Activated CD8-positive, alpha-beta memory T cell treated with anti-CD3 and anti-CD28 coated beads, Interleukin-2, amount 50 U/mL, for 1 hour (primary cell): ENCODE data around the gene MSLN.

Source experiments
- DNase-seq: peaks from one replicate; pipeline ENCODE4 v3.0.0-alpha.2; 2020; ENCODE audit errors: extremely low read depth

MSLN gene

DNA sequence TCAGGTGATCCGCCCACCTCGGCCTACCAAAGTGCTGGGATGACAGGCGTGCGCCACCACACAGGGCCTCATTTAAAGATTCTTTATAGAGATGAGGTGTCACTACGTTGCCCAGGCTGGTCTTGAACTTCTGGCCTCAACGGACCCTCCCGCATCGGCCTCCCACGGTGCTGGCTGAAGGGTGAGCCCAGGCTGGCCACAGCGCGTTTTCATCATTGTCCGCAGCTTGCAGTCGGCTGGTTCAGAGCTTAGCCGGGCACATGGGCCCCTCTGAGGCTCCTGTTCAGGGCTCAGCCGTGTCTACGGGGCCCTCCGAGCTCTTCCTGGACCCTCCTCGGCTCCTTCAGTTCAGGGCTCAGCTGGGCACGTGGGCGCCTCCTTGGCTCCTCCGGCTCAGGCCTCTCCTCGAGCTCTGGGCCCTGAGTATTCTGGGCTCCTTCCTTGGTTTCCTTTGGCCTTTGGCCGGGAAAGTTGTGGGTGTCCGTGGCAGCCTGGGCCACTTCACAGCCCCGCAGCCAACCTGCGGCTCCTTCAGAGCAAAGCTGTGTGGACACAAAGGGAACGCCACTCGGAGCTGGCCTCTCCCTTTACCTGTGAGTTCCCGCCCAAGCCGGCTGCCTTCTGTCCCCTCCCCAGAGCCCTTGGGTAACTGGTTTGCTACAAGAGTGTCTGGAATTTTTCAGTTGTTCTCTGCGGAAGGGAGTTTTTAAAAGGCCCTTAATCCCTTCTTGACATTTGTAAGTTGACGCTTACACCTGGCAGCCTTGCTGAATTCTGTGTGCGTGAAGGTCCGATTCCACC lies 1.2 kb upstream of the MSLN start:
- no peak for DNase-seq

DNA sequence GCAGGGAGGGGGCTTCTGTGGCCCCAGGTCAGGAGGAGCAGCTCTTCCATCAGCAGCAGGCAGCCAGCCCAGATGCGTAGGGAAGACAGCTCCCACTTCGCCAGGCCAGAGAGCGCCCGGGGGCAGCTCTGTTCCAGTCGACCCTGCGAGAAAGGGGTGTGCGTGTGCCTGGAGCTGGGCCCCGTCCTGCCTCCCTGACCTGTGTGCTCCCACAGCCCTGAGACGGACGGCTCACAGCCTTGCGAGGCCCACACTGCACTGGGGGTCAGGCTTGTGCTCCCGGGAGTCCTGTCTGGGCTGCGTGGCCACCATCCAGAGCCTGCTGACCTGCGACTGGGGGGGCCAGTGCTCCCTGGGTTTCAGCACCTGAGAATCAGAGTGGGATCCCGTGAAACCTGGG lies 469 bp upstream of the MSLN start:
- no peak for DNase-seq

DNA sequence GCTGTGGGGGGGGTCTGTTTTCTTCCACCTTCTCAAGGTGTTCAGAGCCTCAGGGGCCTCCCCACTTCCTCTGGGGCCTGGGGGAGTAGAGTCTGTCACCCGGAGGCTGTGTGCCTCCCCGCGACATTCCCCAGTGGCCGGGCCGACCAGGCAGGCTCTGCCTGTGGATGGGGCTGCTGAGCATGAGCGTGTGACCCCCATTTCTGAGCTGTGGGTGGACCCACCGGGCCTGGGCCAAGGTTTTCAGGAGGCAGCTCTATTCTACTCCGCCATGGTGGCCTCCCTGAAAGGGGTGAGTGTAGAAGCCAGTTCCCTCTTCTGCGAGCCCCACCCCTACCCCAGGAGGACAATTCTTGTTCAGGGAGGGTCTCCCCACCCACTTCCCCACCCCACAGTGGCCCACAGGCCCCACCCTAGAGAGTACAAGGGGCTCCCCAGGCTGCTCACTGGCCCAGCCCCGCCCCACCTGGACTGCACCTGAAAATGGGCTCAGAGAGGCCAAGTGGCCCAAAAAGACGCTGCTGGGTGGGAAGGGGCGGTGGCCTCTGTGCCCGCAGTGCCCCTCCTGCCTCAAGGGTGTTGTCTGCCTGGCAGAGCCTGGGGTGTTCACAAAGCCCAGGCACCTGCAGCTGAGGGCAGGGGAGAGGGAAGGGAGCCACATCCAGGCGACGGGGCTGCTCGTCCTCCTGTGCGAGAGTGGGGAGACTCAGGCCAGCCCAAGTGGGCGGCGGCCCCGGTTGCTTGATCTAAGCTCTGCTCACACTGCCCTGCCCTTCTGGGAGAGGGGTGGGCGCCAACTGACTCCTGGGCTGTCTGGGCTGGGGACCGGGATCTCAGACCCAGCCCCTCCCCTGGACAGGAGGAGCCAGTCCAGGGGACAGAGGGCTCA lies 1.3 kb downstream of the MSLN start:
- no peak for DNase-seq

DNA sequence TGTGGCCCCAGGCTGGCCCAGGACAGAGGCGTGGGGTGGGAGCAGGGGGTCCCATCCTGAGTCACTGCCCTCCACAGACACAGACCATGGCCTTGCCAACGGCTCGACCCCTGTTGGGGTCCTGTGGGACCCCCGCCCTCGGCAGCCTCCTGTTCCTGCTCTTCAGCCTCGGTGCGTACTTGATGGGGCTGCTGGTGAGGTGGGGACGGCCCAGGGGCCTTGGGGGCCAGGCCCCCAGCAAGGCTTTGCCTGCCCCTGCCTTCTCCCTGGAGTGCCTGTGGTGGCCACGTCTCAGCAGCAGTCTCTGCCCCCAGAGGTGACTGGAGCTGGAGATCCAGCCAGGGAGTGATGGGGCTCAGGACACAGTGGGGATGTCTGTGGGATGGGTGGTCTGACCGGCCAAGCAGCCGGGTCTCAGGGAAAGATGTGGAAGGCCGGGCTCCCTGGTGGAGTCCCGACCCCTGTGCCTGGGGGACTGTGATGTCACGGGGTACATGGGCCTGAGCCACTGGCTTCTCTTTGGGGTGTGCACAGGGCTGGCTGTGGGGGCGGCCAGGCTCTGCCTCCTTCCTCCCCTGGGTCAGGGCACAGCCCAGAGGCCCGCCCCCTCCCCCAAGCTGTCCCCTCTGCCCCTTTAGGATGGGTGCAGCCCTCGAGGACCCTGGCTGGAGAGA lies 2.2 kb downstream of the MSLN start:
- no peak for DNase-seq

DNA sequence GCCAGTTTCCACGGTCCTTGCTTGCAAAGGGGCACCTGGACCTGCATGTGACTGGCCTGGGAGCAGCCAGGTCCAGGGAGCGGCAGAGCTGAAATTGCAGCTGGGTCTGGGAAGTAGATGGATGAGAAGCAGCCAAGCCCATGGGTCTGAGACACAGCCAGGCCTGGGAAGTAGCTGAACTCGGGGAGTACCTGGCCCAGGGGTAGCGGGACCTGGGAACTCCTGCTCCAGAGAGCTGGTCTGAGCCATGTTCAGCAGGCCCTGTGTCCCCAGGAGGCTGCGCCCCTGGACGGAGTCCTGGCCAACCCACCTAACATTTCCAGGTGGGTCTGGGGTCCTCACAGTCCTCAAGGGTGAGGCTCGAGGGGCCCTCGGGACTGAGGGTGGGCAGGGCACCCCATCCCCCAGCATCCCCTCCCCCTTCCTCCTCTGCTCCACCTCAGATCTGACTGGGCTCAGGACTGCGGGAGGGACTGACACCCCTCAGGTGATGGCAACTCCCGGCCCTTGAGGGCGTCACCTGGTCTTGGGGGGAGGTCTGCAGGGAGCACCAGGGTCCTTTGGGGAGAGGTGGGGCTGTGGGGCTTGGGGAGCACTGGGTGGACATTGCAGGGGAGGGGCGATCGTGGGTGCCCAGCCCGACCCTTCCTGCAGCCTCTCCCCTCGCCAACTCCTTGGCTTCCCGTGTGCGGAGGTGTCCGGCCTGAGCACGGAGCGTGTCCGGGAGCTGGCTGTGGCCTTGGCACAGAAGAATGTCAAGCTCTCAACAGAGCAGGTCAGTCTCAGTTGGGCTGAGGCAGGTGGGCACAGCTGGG lies 3.0 kb downstream of the MSLN start:
- DNase-seq, result no peak

DNA sequence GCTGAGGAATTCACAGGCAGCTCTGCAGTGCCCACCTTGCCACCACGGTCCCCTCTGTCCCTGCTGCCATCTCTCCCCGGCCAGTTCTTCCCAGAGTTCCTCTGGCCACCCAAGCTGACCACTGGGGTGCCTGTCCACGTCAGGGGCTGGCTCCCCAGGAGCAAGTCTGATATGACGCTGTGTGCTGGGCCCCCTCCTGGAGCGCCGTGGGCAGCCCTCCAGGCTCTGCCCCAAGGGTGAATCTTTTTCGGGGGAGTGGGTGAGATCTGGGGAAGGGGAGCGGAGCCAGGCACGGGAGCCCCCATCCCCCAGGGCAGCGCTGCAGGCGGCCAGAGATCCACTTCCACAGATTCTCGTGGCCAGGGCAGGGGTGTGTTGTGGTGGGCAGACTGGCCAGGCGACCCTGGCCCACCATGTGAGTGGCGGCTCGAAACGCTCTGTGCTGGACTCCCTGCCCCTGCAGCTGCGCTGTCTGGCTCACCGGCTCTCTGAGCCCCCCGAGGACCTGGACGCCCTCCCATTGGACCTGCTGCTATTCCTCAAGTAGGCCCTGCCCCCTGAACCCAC lies 3.7 kb downstream of the MSLN start:
- DNase-seq, result no peak

DNA sequence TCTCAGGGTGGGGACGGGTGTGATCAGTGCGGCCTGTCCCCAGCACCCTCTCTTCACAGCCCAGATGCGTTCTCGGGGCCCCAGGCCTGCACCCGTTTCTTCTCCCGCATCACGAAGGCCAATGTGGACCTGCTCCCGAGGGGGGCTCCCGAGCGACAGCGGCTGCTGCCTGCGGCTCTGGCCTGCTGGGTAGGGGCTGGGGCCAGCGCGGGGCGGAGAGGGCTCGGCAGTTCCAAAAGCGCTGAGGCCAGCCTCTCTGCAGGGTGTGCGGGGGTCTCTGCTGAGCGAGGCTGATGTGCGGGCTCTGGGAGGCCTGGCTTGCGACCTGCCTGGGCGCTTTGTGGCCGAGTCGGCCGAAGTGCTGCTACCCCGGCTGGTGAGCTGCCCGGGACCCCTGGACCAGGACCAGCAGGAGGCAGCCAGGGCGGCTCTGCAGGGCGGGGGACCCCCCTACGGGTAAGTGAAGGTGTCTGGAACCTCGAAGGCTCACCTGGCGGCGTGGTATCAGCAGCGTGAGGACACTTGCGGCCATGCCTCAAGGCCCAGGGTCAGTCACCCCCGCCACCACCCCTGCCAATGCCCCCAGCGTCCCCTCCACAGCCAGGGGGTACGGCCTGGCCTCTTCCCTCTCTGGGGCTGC lies 4.4 kb downstream of the MSLN start:
- no peak for DNase-seq

DNA sequence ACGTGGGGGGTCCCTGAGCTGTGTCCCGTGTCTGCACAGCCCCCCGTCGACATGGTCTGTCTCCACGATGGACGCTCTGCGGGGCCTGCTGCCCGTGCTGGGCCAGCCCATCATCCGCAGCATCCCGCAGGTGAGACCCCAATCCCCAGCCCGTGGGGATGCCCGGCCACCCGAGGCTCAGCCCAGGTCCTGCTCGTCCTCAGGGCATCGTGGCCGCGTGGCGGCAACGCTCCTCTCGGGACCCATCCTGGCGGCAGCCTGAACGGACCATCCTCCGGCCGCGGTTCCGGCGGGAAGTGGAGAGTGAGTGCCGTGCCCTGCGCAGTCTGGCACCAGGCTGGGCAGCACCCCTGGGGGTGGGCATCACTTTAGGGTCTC lies 4.9 kb downstream of the MSLN start:
- DNase-seq, result no peak

DNA sequence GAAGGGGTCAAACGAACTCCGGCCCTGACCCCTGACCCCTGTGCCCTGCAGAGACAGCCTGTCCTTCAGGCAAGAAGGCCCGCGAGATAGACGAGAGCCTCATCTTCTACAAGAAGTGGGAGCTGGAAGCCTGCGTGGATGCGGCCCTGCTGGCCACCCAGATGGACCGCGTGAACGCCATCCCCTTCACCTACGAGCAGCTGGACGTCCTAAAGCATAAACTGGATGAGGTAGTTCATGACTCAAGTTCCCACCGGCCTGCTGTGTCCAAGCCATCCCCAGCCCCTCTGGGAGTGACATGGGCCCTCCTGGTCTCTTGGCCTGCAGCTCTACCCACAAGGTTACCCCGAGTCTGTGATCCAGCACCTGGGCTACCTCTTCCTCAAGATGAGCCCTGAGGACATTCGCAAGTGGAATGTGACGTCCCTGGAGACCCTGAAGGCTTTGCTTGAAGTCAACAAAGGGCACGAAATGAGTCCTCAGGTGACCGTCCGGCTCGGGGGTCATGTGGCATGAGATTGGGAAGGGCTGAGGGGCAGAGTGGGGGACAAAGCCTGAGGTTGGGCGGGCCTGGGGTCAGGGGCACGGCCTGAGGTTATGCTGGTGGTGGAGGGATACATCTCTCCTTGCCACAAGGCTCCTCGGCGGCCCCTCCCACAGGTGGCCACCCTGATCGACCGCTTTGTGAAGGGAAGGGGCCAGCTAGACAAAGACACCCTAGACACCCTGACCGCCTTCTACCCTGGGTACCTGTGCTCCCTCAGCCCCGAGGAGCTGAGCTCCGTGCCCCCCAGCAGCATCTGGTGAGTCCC lies 5.7 kb downstream of the MSLN start:
- DNase-seq, result no peak

DNA sequence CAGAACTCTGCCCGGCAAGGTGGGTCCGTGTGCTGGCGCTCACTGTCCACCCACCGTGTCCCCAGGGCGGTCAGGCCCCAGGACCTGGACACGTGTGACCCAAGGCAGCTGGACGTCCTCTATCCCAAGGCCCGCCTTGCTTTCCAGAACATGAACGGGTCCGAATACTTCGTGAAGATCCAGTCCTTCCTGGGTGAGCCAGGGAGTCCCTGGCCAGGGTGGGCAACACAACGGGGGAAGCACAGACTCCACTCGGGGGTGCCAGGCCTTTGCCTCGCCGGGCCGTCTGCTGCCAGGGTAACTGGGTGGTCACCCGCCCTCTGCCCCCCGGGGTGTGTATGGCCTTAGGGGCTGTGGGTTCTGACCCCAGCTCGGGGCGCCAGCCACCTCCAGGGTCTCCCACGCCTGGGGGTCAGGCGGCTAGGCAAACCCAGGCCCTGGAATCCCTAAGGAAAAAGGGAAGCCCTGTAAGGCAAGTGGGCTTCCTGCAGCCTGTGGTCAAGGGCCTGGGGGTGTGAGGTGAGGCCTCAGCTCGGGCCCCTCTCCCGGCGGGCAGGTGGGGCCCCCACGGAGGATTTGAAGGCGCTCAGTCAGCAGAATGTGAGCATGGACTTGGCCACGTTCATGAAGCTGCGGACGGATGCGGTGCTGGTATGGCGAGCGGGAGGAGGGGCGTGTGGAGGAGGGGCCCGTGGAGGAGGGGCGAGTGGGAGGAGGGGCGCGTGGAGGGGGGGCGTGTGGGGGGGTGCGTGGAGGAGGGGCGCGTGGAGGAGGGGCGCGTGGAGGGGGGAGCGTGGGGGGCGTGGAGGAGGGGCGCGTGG lies 6.5 kb downstream of the MSLN start:
- no peak for DNase-seq

DNA sequence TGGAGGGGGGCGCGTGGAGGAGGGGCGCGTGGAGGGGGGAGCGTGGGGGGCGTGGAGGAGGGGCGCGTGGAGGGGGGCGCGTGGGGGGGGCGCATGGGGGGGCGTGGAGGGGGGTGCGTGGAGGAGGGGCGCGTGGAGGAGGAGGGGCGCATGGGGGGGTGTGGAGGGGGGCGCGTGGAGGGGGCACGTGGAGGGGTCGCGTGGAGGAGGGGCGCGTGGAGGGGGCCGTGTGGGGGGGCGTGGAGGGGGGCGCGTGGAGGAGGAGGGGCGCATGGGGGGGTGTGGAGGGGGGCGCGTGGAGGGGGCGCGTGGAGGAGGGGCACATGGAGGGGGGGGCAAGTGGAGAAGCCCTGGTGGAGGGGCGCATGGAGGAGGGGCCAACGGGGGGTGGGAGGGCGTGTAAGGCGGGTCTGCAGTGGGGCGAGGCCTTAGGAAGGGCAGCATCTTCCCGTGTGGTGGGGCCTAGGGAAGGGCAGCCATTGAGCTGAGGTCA lies 7.3 kb downstream of the MSLN start:
- no peak for DNase-seq

DNA sequence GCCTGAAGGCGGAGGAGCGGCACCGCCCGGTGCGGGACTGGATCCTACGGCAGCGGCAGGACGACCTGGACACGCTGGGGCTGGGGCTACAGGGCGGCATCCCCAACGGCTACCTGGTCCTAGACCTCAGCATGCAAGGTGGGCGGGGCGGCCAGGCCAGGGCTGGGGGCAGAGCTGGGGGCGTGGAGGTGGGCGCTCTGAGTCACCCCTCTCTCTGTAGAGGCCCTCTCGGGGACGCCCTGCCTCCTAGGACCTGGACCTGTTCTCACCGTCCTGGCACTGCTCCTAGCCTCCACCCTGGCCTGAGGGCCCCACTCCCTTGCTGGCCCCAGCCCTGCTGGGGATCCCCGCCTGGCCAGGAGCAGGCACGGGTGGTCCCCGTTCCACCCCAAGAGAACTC lies 7.9 kb downstream of the MSLN start:
- DNase-seq, result no peak

DNA sequence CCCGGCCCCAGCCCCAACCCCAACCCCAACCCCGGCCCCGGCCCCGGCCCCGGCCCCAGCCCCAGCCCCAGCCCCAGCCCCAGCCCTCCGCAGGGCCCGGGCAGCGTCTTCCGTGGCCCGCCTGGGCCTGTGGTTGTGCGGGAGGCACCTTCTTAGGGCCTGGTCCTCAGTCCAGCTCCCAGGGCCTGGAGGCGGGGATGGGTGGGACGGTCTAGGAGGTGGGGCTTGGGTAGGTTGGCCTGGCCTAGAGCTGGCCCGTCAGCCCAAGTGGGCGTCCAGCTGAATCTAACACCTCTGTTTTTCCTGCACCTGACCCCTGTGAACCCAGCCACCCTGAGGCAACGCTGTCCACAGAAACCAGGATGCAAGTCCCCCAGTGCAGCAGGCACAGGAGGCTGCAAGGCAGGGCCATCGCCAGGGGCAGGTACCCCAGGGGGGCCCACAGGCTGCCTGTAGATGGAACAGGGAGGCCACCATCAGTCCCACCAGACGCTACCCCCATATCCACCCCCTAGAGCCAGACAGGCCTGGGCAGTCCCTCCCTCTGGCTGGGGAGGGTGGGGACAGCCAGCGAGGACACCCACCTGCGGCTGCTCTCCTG lies 8.8 kb downstream of the MSLN start:
- no peak for DNase-seq

DNA sequence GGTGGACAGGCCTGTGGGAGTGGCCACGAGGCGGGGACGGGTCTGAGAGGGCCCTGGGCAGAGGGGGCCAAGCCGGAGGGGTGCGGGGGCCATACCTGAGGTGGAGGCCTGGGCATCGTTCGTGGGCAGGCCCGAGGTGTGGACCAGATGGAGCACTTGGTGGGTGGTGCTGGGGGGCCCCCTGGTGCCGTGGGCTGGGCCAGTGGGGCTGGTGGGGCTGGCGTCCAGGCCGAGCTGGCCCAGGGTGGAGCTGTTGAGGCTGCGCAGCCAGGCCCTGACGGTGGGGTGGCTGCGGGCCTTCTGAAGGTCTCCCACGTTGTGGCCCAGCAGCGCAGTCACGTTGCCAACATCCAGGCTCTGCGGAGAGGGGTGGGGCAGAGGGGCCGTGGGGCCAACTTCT lies 9.4 kb downstream of the MSLN start:
- DNase-seq, result no peak

DNA sequence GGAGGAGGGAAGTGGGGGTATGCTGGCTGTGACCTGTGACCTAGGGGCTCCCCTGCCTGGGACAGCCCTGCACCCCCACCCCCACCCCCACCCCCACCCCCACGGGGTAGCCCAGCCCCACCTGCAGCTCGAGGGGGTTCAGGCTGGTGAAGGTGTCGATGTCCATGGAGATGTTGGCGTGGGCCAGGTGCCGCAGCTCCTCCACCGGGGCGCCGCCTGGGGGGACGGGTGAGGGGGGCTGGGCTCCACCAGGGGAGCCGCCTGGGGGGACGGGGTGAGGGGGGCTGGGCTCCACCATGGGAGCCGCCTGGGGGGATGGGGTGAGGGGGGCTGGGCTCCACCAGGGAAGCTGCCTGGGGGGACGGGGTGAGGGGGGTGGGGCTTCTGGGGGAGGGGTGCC lies 9.9 kb downstream of the MSLN start:
- DNase-seq, result no peak

DNA sequence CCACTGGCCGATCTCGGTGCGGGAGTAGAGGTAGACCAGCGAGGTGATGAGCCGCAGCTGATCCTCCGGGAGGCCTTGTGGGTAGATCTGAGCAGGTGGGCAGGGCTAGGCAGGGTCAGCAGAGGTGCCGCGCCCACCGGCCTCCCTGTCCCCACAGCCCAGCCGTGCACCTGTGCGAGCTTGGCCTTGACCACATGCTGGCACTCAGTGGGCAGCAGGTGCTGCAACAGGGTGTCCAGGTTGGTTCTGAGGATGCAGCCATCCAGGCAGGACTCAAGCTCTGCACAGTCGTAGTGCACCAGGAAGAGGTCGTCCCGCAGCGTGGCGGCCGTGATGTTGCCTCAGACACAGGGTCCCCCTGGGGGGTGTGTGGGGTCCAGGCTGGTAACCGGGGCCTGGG lies 12.4 kb downstream of the MSLN start:
- no peak for DNase-seq

DNA sequence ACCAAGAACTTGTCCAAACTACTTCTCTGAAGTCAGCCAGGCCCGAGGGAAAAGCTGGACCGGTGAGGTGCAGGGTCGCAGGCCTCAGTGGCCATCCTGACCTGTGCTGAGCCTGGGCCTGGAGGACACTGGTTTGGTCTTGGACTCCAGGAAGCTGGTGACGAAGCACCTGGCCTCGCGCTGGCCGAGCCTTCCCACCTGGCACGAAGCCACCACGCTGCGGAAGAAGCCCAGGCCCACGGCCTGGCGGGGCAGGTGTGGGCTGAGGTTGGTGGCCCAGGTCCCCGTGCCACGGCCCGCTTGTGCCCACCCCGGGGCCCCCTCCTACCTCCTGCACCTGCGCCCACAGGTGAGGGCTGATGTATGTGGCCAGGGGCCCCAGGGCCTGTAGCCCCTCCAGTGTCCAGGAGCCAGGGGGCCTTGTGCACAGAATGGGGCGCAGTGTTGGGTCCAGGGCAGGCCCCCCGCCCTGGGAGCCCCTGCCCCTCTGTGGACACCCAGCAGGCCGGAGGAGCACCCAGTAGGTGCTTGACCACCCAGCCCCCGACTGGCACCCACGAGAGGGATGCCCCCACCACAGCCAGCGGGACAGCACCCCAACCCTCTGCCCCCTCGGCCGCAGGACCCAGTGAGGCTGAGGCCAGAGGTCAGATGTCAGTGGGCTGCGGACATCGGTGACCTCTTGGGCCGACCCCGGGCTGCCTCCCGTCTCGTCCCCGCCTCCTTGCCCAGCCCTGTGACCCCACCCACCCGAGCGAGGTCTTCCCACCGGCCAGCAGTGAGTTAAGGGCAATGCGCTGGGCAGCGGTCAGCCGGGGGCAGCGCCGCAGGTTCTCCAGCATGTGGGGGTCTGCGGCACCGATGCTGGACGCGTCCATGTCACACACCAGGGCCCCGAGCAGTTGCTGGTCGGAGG lies 13.8 kb downstream of the MSLN start:
- no peak for DNase-seq
